OCI-LY7 (cell line): ENCODE data around the gene OAS1. TPM values are rescaled to one million over a fixed set of nuclear protein-coding genes. Genes with fewer than 3 reads are reported as not detected.

Experiments used
- BruUV-seq: library from RNA; stranded (reverse); fragments of 400-500 nt; replicated peaks from 2 replicates; lab custom pipeline; 2021; lab: Mats Ljungman, UMichigan
- CTCF ChIA-PET: fragments of 300-600 bp; sonication (Branson Sonifier 250); formaldehyde crosslinking; loops from one replicate; lab custom pipeline; 2022; ENCODE audit warnings: antibody characterized with exemption; ENCODE audit not compliant: unreplicated experiment; lab: Charles Lee
- POLR2A ChIA-PET: fragments of 300-600 bp; sonication (Branson Sonifier 250); formaldehyde crosslinking; loops from one replicate; lab custom pipeline; 2022; ENCODE audit warnings: antibody characterized with exemption; lab: Charles Lee
- DNase-seq: peaks from one replicate; pipeline ENCODE4 v3.0.0-alpha.2; 2015; ENCODE audit warnings: low spot score
- H2AFZ ChIP-seq: fragments of 200-600 bp; sonication (generic), shearing (Covaris generic); 2 replicates; pipeline ENCODE4 v1.6.1; 2014; ENCODE audit warnings: mild to moderate bottlenecking, antibody characterized with exemption, low read length, moderate library complexity
- H3K27ac ChIP-seq: fragments of 200-600 bp; sonication (generic); 2 replicates; pipeline ENCODE4 v1.5.1; 2014; ENCODE audit warnings: mixed run types, low read depth, mild to moderate bottlenecking, moderate library complexity, low read length, inconsistent platforms; ENCODE audit not compliant: poor library complexity, severe bottlenecking
- H3K36me3 ChIP-seq: fragments of 200-600 bp; sonication (generic); 2 replicates; pipeline ENCODE4 v1.6.1; 2014; ENCODE audit warnings: mild to moderate bottlenecking, antibody characterized with exemption, low read length, moderate library complexity, mixed read lengths; ENCODE audit not compliant: insufficient read depth
- H3K4me1 ChIP-seq: fragments of 200-600 bp; sonication (generic); 2 replicates; pipeline ENCODE4 v1.5.1; 2014; ENCODE audit warnings: mild to moderate bottlenecking, low read length; ENCODE audit not compliant: insufficient read depth, poor library complexity, severe bottlenecking
- H3K4me2 ChIP-seq: fragments of 200-600 bp; sonication (generic); 2 replicates; pipeline ENCODE4 v1.6.1; 2014; ENCODE audit warnings: mild to moderate bottlenecking, low read length
- H3K4me3 ChIP-seq: fragments of 200-600 bp; sonication (generic); 2 replicates; pipeline ENCODE4 v1.5.1; 2014; ENCODE audit warnings: mild to moderate bottlenecking, low read depth, low read length; ENCODE audit not compliant: poor library complexity, severe bottlenecking
- H3K79me2 ChIP-seq: fragments of 200-600 bp; sonication (generic); 2 replicates; pipeline ENCODE4 v1.6.1; 2016; ENCODE audit warnings: low read depth, mild to moderate bottlenecking, low read length, moderate library complexity, mixed read lengths; ENCODE audit not compliant: insufficient read depth
- H3K9me2 ChIP-seq: fragments of 200-600 bp; sonication (generic); 2 replicates; pipeline ENCODE4 v1.6.1; 2016; ENCODE audit warnings: mild to moderate bottlenecking, low read length, mixed read lengths; ENCODE audit not compliant: insufficient read depth
- H3K9me3 ChIP-seq: fragments of 200-600 bp; sonication (generic); 2 replicates; pipeline ENCODE4 v1.6.1; 2014; ENCODE audit warnings: mild to moderate bottlenecking, mixed run types, low read length, mixed read lengths
- H4K20me1 ChIP-seq: fragments of 200-600 bp; sonication (generic); 2 replicates; pipeline ENCODE4 v1.6.1; 2014; ENCODE audit warnings: mild to moderate bottlenecking, antibody characterized with exemption, low read length, moderate library complexity, mixed read lengths; ENCODE audit not compliant: insufficient read depth
- EZH2phosphoT487 ChIP-seq: fragments of 200-600 bp; sonication (generic); IDR thresholded peaks from 2 replicates; pipeline ENCODE4 v1.6.1; 2018; ENCODE audit warnings: low read depth, borderline replicate concordance, mild to moderate bottlenecking, mixed run types, antibody characterized with exemption, low read length, moderate library complexity, mixed read lengths
- intact Hi-C: fragments of 100-400 bp; cut with micrococcal nuclease; formaldehyde crosslinking; loops from one replicate; pipeline ENCODE4 v1.10.0; 2022; ENCODE audit not compliant: unreplicated experiment
- total RNA-seq, 2 experiments: library from RNA; depleted of rRNA in 1 of 2; stranded (reverse); fragments of >200 nt in 1 of 2; shearing (Covaris generic) in 1 of 2; gene quantifications; 2 replicates each; pipeline ENCODE4 v1.2.3, GENCODE V29; 2014 to 2022
- TF ChIP-seq, protein P1 (sequence below): fragments of 200-600 bp; sonication (generic); conservative IDR thresholded peaks from 2 replicates; pipeline ENCODE4 v1.5.1; 2014; ENCODE audit warnings: mild to moderate bottlenecking, antibody characterized with exemption, low read length, moderate library complexity, mixed read lengths

Gene OAS1
- total RNA-seq, 2 experiments from 2014 or later = 49.6 to 56.3 TPM

DNA sequence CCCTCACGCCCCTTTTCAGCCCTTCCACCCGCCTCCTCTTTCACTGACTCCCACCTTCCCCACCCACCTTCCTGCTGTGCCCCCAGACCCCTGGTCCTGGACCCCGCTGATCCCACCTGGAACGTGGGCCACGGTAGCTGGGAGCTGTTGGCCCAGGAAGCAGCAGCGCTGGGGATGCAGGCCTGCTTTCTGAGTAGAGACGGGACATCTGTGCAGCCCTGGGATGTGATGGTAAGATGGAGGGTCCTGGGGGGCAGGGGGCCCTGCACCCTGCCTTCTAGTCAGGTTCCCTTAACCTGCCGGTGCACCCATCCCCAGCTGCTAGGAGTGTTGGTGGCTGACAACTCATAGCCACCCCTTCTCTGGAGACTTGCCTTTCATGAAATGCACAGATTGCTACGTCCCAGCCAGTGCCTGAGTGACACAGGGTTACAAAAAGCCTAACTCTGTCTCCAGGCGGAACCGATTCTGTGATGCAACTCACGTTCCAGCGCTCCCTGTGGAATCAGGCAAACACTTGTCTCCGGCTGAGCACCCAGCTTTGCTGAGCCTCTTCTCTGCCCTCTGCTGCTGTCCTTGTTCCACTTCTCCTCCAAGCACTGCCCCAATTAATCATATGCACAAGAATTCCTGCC lies 56.6 kb downstream of the OAS1 start:
- Histone ChIP-seq H4K20me1 (no peaks in the 10 kb centered on the region), H3K4me2 (no peak overlapping the region), H3K27ac (no peak overlapping the region), H3K36me3 (no peaks in the 10 kb centered on the region), H3K9me2 (no peaks in the 10 kb centered on the region), H3K4me1 (peaks cover 8% of the 10 kb centered on the region), H3K4me3 (no peak overlapping the region), H2AFZ (no peak overlapping the region), H3K9me3 (no peaks in the 10 kb centered on the region), H3K79me2 (no peaks in the 10 kb centered on the region)
- TF ChIP-seq, protein P1, sequence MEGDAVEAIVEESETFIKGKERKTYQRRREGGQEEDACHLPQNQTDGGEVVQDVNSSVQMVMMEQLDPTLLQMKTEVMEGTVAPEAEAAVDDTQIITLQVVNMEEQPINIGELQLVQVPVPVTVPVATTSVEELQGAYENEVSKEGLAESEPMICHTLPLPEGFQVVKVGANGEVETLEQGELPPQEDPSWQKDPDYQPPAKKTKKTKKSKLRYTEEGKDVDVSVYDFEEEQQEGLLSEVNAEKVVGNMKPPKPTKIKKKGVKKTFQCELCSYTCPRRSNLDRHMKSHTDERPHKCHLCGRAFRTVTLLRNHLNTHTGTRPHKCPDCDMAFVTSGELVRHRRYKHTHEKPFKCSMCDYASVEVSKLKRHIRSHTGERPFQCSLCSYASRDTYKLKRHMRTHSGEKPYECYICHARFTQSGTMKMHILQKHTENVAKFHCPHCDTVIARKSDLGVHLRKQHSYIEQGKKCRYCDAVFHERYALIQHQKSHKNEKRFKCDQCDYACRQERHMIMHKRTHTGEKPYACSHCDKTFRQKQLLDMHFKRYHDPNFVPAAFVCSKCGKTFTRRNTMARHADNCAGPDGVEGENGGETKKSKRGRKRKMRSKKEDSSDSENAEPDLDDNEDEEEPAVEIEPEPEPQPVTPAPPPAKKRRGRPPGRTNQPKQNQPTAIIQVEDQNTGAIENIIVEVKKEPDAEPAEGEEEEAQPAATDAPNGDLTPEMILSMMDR = no peak
- no peak for TF ChIP-seq EZH2phosphoT487
- intact Hi-C loops = no loop called here
- no TSS peak for BruUV-seq
- no peak for DNase-seq
- ChIA-PET CTCF (no interaction called here), POLR2A (no interaction called here)

DNA sequence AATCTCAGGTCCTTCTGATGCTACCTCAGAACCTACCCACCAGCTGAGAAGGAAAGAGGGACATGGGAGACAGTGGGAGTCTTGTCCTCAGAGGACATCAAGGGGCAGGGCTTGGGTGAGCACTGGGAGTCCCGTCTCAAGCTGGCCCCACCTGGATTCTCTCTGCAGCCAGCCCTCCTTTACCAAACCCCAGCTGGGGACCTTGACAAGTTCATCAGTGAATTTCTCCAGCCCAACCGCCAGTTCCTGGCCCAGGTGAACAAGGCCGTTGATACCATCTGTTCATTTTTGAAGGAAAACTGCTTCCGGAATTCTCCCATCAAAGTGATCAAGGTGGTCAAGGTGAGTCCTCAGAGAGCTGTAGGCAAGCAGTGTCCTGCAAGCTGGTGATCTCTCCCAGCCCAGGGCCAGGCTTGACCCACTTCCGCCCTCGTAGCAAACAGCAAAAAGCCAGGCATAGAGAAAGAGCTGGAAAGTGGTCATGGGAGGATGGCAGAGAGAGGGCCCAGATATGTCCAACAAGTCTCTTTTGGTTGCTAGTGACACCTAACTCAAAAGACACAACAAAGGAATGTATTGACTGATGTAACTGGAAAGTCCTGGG lies 57.4 kb downstream of the OAS1 start:
- no peak for DNase-seq
- H3K4me2 ChIP-seq = no peak overlapping the region
- no peaks in the 10 kb centered on the region for H3K9me3 ChIP-seq
- H3K36me3 ChIP-seq = no peaks in the 10 kb centered on the region
- H3K79me2 ChIP-seq = no peaks in the 10 kb centered on the region
- no peaks in the 10 kb centered on the region for H4K20me1 ChIP-seq
- POLR2A ChIA-PET = no interaction called here
- no peak for TF ChIP-seq EZH2phosphoT487
- H3K4me1 ChIP-seq = peaks cover 8% of the 10 kb centered on the region
- H2AFZ ChIP-seq = no peak overlapping the region
- H3K4me3 ChIP-seq = no peak overlapping the region
- H3K27ac ChIP-seq = no peak overlapping the region
- CTCF ChIA-PET = no interaction called here
- intact Hi-C loops = no loop called here
- H3K9me2 ChIP-seq = no peaks in the 10 kb centered on the region
- no TSS peak for BruUV-seq

DNA sequence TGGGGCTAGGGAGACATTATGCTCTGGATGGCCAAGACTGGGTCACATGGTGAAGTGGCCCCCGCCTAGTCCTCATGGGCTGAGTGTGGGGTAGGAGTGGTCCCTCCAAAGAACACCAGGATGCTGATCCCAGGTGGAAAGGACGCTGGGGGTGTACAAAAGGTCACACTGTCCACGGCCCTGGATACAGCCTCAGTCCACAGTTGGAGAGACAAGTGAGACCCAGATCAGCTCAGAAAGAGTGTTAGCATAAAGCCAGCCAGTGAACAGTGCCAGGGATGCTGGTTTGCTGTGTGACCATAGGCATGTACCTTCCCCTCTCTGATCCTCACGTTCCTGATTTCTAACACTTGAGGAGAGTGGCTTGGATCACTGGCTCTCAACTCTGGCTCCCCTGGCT lies 58.2 kb downstream of the OAS1 start:
- BruUV-seq = no TSS peak
- no peaks in the 10 kb centered on the region for H4K20me1 ChIP-seq
- no peaks in the 10 kb centered on the region for H3K9me3 ChIP-seq
- H3K9me2 ChIP-seq = no peaks in the 10 kb centered on the region
- no peak for TF ChIP-seq EZH2phosphoT487
- TF ChIP-seq, protein P1 = no peak
- ChIA-PET POLR2A (interaction anchor here (0.8 kb wide), 1 partner anchor 17 kb away, joined by 3 read pairs; no protein-coding TSS in a partner anchor), CTCF (no interaction called here)
- H3K36me3 ChIP-seq = no peaks in the 10 kb centered on the region
- intact Hi-C loops = no loop called here
- no peak overlapping the region for H3K27ac ChIP-seq
- no peak overlapping the region for H3K4me2 ChIP-seq
- H3K79me2 ChIP-seq = no peaks in the 10 kb centered on the region
- DNase-seq = no peak
- no peak overlapping the region for H3K4me3 ChIP-seq
- no peak overlapping the region for H2AFZ ChIP-seq
- peaks cover 8% of the 10 kb centered on the region for H3K4me1 ChIP-seq
